ENCODE results near the gene HIVEP2.

The HIVEP2 gene

DNA sequence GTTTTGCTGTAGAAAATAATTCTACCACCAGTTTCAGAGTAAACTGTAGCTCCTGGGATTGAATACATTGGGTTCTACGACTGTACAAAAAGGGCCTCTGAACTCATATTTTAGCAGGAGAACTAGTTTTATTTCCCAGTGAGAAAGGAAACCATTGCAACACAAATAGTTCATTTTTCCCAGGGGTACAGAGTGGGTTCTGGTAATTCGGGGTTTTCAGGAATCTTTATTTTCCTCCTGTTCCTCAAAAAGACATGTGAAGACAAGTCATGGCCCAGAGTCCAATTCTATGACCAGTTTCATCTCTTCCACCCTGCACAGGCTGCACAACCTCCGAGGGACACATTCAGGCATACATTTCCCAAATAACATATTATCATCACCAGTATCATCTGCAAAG lies 222.1 kb downstream of the HIVEP2 start:
- Histone ChIP-seq H3K4me3 (ENCODE audit: insufficient read length, low read depth) (no peak overlapping the region), H3K4me1 (ENCODE audit: insufficient read depth, insufficient read length) (no peaks in the 10 kb centered on the region), H3K27me3 (ENCODE audit: insufficient read depth, insufficient read length) (no peaks in the 10 kb centered on the region), H3K9me3 (ENCODE audit: insufficient read depth, low read length) (no peaks in the 10 kb centered on the region), H3K36me3 (ENCODE audit: insufficient read depth, insufficient read length, low read length) (no peaks in the 10 kb centered on the region), H3K9ac (ENCODE audit: insufficient read length, low read depth) (no peak overlapping the region)
- no peak for TF ChIP-seq ZNF274 (IDR thresholded peaks at IDR 0.05; ENCODE audit: low read depth, low read length)
- no peak for TF ChIP-seq SUZ12 (IDR thresholded peaks at IDR 0.05; ENCODE audit: extremely low read depth, insufficient read depth, insufficient read length)
- no peak for TF ChIP-seq YY1 (IDR thresholded peaks at IDR 0.05; ENCODE audit: insufficient read depth, insufficient read length)
- DNase-seq (ENCODE audit: low read depth, low spot score) = no peak

DNA sequence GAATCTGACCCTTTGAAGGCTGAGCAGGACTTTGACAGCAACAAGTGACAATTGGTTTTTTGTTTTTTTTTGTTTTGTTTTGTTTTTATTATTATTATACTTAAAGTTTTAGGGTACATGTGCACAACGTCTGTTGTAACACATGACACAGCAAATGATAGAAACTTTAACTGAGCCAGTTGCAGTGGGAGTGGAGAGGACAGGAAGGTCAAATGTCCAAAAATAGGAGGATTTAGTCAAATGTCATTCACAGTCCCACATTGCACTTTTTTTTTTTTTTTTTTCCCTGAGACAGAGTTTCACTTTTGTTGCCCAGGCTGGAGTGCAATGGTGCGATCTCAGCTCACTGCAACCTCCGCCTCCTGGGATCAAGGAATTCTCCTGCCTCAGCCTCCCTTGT lies 223.0 kb downstream of the HIVEP2 start:
- no peak overlapping the region for H3K4me3 ChIP-seq (ENCODE audit: insufficient read length, low read depth)
- no peaks in the 10 kb centered on the region for H3K27me3 ChIP-seq (ENCODE audit: insufficient read depth, insufficient read length)

DNA sequence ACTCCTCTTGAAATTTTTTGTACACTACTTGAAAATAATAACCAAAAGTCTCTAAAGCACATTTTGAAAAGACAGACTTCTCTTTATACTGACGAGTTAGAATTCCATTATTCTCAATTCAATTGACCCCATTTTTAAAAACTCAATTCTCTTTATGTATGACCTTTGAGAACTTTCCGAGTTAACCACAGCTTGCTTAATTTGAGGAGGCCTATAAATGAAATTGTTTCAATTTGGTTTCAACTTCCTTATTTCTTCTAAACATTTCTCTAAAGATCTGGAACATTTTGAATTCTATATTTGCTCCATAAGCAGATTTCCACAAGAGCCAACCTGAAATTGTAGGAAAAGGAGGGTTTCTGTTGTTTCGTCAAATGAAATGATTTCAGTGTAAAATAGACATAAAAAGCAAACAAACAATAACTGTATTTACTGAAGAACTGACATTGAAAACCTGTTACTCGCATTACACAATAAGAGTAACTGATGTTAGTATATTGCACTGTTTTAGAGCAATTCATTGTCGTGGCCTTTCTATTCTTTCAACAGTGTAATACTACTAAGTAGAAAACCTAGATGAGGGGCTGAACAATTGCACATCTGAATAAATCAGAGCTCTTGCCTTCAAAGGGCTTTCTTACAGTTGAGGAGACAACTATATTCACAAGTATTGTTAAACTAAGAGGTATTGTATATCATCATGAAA lies 223.6 kb downstream of the HIVEP2 start:
- no peak for DNase-seq (ENCODE audit: low read depth, low spot score)
- Histone ChIP-seq H3K27me3 (ENCODE audit: insufficient read depth, insufficient read length) (no peaks in the 10 kb centered on the region), H3K36me3 (ENCODE audit: insufficient read depth, insufficient read length, low read length) (no peaks in the 10 kb centered on the region), H3K4me1 (ENCODE audit: insufficient read depth, insufficient read length) (no peaks in the 10 kb centered on the region), H3K9me3 (ENCODE audit: insufficient read depth, low read length) (no peaks in the 10 kb centered on the region), H3K9ac (ENCODE audit: insufficient read length, low read depth) (no peak overlapping the region), H3K4me3 (ENCODE audit: insufficient read length, low read depth) (no peak overlapping the region)
- TF ChIP-seq ZNF274 (IDR thresholded peaks at IDR 0.05; ENCODE audit: low read depth, low read length) (no peak), YY1 (IDR thresholded peaks at IDR 0.05; ENCODE audit: insufficient read depth, insufficient read length) (no peak), SUZ12 (IDR thresholded peaks at IDR 0.05; ENCODE audit: extremely low read depth, insufficient read depth, insufficient read length) (no peak)

More for the DNA sequence above, 223.0 kb downstream of the HIVEP2 start:
- no peaks in the 10 kb centered on the region for H3K4me1 ChIP-seq (ENCODE audit: insufficient read depth, insufficient read length)
- no peak for TF ChIP-seq SUZ12 (IDR thresholded peaks at IDR 0.05; ENCODE audit: extremely low read depth, insufficient read depth, insufficient read length)
- TF ChIP-seq ZNF274 (IDR thresholded peaks at IDR 0.05; ENCODE audit: low read depth, low read length) = no peak
- TF ChIP-seq YY1 (IDR thresholded peaks at IDR 0.05; ENCODE audit: insufficient read depth, insufficient read length) = no peak
- no peaks in the 10 kb centered on the region for H3K9me3 ChIP-seq (ENCODE audit: insufficient read depth, low read length)
- DNase-seq (ENCODE audit: low read depth, low spot score) = no peak
- no peaks in the 10 kb centered on the region for H3K36me3 ChIP-seq (ENCODE audit: insufficient read depth, insufficient read length, low read length)
- no peak overlapping the region for H3K9ac ChIP-seq (ENCODE audit: insufficient read length, low read depth)

DNA sequence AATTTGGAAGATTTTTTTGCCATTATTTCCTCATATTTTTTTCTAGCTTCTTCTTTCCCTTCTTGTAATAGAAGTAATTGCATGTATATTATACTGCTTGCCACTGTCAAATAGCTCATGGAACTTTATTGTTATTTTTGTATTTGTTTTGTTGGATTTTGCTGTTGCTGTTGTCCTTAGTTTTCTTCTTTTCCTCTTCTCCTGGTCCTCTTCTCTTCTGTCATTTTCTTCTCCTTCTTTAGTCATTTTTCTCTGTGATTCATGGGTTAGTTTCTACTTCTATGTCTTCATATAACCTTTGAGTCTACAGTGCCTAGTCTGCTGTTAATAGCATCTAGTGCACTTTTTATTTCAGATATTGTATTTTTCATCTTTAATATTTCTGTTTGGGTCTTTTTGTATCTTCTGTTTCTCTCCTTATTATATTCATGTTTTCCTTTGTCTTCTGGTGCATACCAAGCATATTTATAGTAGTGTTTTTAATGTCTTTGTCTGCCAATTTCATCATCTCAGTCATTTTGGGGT lies 226.2 kb downstream of the HIVEP2 start:
- H3K27me3 ChIP-seq (ENCODE audit: insufficient read depth, insufficient read length) = no peaks in the 10 kb centered on the region
- no peaks in the 10 kb centered on the region for H3K36me3 ChIP-seq (ENCODE audit: insufficient read depth, insufficient read length, low read length)
- H3K9ac ChIP-seq (ENCODE audit: insufficient read length, low read depth) = no peak overlapping the region
- no peaks in the 10 kb centered on the region for H3K9me3 ChIP-seq (ENCODE audit: insufficient read depth, low read length)
- TF ChIP-seq ZNF274 (IDR thresholded peaks at IDR 0.05; ENCODE audit: low read depth, low read length) (no peak), YY1 (IDR thresholded peaks at IDR 0.05; ENCODE audit: insufficient read depth, insufficient read length) (no peak), SUZ12 (IDR thresholded peaks at IDR 0.05; ENCODE audit: extremely low read depth, insufficient read depth, insufficient read length) (no peak)
- DNase-seq (ENCODE audit: low read depth, low spot score) = no peak
- no peak overlapping the region for H3K4me3 ChIP-seq (ENCODE audit: insufficient read length, low read depth)
- no peaks in the 10 kb centered on the region for H3K4me1 ChIP-seq (ENCODE audit: insufficient read depth, insufficient read length)

DNA sequence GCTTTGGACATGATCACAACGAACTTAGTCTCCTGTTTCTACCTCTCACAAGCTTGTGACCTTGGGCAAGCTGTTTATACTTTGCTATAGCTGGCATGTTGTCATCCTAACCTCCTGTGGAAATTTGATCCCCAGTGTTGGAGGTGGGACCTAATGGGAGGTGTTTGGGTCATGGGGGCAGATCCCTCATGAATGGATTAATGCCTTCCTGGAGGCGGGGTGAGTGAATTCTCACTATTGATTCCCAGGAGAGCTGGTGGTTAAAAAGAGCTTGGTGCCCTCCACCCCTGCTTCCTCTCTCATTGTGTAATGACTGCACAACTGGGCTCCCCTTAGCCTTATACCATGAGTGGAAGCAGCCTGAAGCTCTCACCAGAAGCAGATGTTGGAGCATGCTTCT lies 228.9 kb downstream of the HIVEP2 start:
- no peak overlapping the region for H3K4me3 ChIP-seq (ENCODE audit: insufficient read length, low read depth)
- H3K9ac ChIP-seq (ENCODE audit: insufficient read length, low read depth) = no peak overlapping the region
- no peaks in the 10 kb centered on the region for H3K36me3 ChIP-seq (ENCODE audit: insufficient read depth, insufficient read length, low read length)
- DNase-seq (ENCODE audit: low read depth, low spot score) = no peak
- H3K9me3 ChIP-seq (ENCODE audit: insufficient read depth, low read length) = no peaks in the 10 kb centered on the region
- H3K27me3 ChIP-seq (ENCODE audit: insufficient read depth, insufficient read length) = no peaks in the 10 kb centered on the region
- TF ChIP-seq ZNF274 (IDR thresholded peaks at IDR 0.05; ENCODE audit: low read depth, low read length) (no peak), YY1 (IDR thresholded peaks at IDR 0.05; ENCODE audit: insufficient read depth, insufficient read length) (no peak), SUZ12 (IDR thresholded peaks at IDR 0.05; ENCODE audit: extremely low read depth, insufficient read depth, insufficient read length) (no peak)
- no peaks in the 10 kb centered on the region for H3K4me1 ChIP-seq (ENCODE audit: insufficient read depth, insufficient read length)

DNA sequence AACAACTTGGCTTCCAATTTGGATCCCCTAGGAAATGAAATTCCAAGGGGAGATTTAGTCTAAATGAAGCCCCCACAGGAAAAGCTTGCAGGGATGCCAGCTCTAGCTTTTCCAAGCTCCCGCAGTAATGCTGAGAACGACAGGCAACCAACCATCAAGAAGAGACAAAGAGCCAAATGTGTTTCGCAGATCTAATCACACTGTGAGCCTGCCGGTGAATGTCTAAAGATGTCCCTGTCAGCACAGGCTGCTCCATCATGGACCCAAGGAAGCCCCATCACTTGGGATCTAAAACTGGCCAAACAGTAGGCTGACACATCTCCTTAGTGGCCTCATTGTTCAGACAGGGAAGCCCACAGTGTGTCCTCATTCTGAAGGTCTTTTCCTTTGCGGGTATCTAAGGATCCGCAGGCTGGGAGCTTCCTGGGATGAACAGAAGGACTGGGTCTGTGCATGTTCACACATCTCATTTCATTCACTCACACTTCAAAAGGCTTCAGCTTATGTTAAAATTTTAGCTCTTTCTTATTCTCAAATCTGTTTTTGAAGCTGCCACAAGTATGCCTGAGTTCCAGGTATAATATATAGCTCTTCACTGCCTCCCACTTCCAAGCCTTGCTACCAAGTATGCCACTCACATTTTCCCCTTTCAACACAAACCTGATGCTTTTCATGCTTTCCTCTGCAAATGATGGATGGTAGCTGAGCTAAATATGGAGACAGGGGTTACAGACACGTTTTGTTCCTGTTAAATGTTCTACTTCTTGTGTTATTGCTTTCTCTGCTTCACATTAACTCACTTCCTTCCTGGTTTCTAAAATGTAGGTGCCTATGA lies 229.8 kb downstream of the HIVEP2 start:
- H3K27me3 ChIP-seq (ENCODE audit: insufficient read depth, insufficient read length) = no peaks in the 10 kb centered on the region
- no peaks in the 10 kb centered on the region for H3K4me1 ChIP-seq (ENCODE audit: insufficient read depth, insufficient read length)
- no peak for TF ChIP-seq ZNF274 (IDR thresholded peaks at IDR 0.05; ENCODE audit: low read depth, low read length)
- TF ChIP-seq YY1 (IDR thresholded peaks at IDR 0.05; ENCODE audit: insufficient read depth, insufficient read length) = no peak
- no peak for TF ChIP-seq SUZ12 (IDR thresholded peaks at IDR 0.05; ENCODE audit: extremely low read depth, insufficient read depth, insufficient read length)
- H3K9me3 ChIP-seq (ENCODE audit: insufficient read depth, low read length) = no peaks in the 10 kb centered on the region
- no peaks in the 10 kb centered on the region for H3K36me3 ChIP-seq (ENCODE audit: insufficient read depth, insufficient read length, low read length)
- no peak for DNase-seq (ENCODE audit: low read depth, low spot score)
- no peak overlapping the region for H3K4me3 ChIP-seq (ENCODE audit: insufficient read length, low read depth)
- H3K9ac ChIP-seq (ENCODE audit: insufficient read length, low read depth) = no peak overlapping the region

DNA sequence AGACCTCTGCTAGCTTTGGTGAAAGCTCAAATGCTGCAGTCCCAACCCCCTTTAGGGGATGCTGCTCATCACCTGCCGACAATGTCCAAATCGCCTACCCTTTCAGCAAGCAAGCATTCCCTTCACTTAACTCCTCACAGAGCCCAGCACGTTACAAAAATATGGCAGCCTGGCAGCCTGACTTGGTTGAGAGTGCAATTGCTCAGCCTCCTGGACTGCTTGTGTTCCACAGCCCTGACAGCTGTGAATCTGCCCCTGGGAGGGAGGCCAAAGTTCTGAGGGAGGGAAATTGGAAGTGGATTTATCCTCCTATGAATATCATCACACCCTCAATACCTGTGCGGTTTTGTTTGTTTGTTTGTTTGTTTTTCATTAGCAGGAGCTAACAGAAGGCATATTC lies 231.0 kb downstream of the HIVEP2 start:
- DNase-seq (ENCODE audit: low read depth, low spot score) = no peak
- Histone ChIP-seq H3K4me3 (ENCODE audit: insufficient read length, low read depth) (no peak overlapping the region), H3K27me3 (ENCODE audit: insufficient read depth, insufficient read length) (no peaks in the 10 kb centered on the region), H3K9ac (ENCODE audit: insufficient read length, low read depth) (no peak overlapping the region), H3K36me3 (ENCODE audit: insufficient read depth, insufficient read length, low read length) (no peaks in the 10 kb centered on the region), H3K9me3 (ENCODE audit: insufficient read depth, low read length) (no peaks in the 10 kb centered on the region), H3K4me1 (ENCODE audit: insufficient read depth, insufficient read length) (no peaks in the 10 kb centered on the region)
- no peak for TF ChIP-seq SUZ12 (IDR thresholded peaks at IDR 0.05; ENCODE audit: extremely low read depth, insufficient read depth, insufficient read length)
- no peak for TF ChIP-seq YY1 (IDR thresholded peaks at IDR 0.05; ENCODE audit: insufficient read depth, insufficient read length)
- no peak for TF ChIP-seq ZNF274 (IDR thresholded peaks at IDR 0.05; ENCODE audit: low read depth, low read length)
